ENCODE results near the gene KCNG4.

The KCNG4 gene

GRCh38 chr16:84181144-84181915 lies 58.5 kb downstream of the KCNG4 start:
- no peak for DNase-seq

- no peak for DNase-seq
Observed at GRCh38 chr16:84180519-84181140, 59.2 kb downstream of the KCNG4 start.

GRCh38 chr16:84179612-84180320 lies 60.0 kb downstream of the KCNG4 start:
- DNase-seq: no peak

- no peak for DNase-seq
Observed at GRCh38 chr16:84178892-84179611, 60.8 kb downstream of the KCNG4 start.

- DNase-seq: no peak
Observed at GRCh38 chr16:84178146-84178765, 61.6 kb downstream of the KCNG4 start.

- no peak for DNase-seq
Observed at GRCh38 chr16:84177741-84178073, 62.1 kb downstream of the KCNG4 start.

- DNase-seq: no peak
Observed at GRCh38 chr16:84176192-84177053, 63.4 kb downstream of the KCNG4 start.

GRCh38 chr16:84175350-84176081 lies 64.3 kb downstream of the KCNG4 start:
- DNase-seq: peak; percentile 65

GRCh38 chr16:84174396-84174795 lies 65.4 kb downstream of the KCNG4 start:
- no peak for DNase-seq

- no peak for DNase-seq
Observed at GRCh38 chr16:84169765-84170310, 70.0 kb downstream of the KCNG4 start.

All from retina (tissue), 1 donor.